Progenitor cell of endocrine pancreas (in vitro differentiated cells): ENCODE measurements around the gene RELL2. TPM values are rescaled to one million over a fixed set of nuclear protein-coding genes. Genes with fewer than 3 reads are reported as not detected.
"Not testable (repeated sequence)": the region's sequence is repeated elsewhere in the genome, so short reads cannot be mapped to it uniquely, and the experiment has no call there.

ENCODE experiments used
- DNase-seq: peaks from one replicate; pipeline ENCODE4 v3.0.0; 2021; ENCODE audit warnings: low spot score; ENCODE audit not compliant: unreplicated experiment
- H3K27ac Mint-ChIP-seq: 2 replicates; pipeline ENCODE4 v1.8.0; 2021; ENCODE audit warnings: mild to moderate bottlenecking, moderate library complexity, mixed read lengths
- H3K27me3 Mint-ChIP-seq: 2 replicates; pipeline ENCODE4 v1.8.0; 2021; ENCODE audit warnings: mixed read lengths
- H3K36me3 Mint-ChIP-seq: 2 replicates; pipeline ENCODE4 v1.8.0; 2022; ENCODE audit warnings: mixed read lengths; ENCODE audit not compliant: insufficient read depth
- H3K4me1 Mint-ChIP-seq: 2 replicates; pipeline ENCODE4 v1.8.0; 2021; ENCODE audit warnings: low read depth, mixed read lengths
- H3K4me3 Mint-ChIP-seq: 2 replicates; pipeline ENCODE4 v1.8.0; 2021; ENCODE audit warnings: low read depth, mild to moderate bottlenecking, moderate library complexity, mixed read lengths
- H3K9me3 Mint-ChIP-seq: 2 replicates; pipeline ENCODE4 v1.8.0; 2021; ENCODE audit warnings: low read depth, mixed read lengths
- total RNA-seq: library from RNA; stranded (reverse); gene quantifications from 2 replicates; pipeline ENCODE4 v1.2.1, GENCODE V29; 2021
- TF ChIP-seq, protein P1 (sequence below): fragments of 200-600 bp; sonication (generic); IDR thresholded peaks from one replicate; pipeline ENCODE4 v1.5.0; 2021; ENCODE audit warnings: antibody characterized with exemption, mild to moderate bottlenecking; ENCODE audit not compliant: unreplicated experiment

RELL2 gene
- total RNA-seq, 1 donor from 2014 or later, result 5.2 TPM

DNA sequence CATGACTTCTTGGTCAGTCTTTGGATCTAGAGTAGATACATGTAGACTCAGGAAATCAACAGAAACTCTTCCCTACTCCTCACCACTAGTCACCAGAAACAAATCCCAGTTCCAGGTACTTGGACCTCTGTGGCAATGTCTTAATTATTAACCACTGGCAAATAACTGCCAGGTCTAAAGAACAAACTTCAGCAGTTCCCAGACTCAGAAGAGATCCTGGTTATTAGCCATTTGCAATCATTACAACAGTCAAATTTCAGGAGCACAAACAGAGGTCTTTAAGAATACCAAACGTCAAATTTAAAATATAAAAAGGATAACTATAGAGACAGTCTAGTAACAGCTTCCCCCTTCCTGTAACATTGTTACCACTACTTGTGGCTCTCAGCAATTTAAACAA lies 28.2 kb upstream of the RELL2 start:
- H3K4me3 Mint-ChIP-seq, result no peak overlapping the region
- H3K36me3 Mint-ChIP-seq, result peaks cover 2% of the 10 kb centered on the region
- H3K27me3 Mint-ChIP-seq, result no peaks in the 10 kb centered on the region
- H3K4me1 Mint-ChIP-seq, result peaks cover 29% of the 10 kb centered on the region
- TF ChIP-seq, protein P1, sequence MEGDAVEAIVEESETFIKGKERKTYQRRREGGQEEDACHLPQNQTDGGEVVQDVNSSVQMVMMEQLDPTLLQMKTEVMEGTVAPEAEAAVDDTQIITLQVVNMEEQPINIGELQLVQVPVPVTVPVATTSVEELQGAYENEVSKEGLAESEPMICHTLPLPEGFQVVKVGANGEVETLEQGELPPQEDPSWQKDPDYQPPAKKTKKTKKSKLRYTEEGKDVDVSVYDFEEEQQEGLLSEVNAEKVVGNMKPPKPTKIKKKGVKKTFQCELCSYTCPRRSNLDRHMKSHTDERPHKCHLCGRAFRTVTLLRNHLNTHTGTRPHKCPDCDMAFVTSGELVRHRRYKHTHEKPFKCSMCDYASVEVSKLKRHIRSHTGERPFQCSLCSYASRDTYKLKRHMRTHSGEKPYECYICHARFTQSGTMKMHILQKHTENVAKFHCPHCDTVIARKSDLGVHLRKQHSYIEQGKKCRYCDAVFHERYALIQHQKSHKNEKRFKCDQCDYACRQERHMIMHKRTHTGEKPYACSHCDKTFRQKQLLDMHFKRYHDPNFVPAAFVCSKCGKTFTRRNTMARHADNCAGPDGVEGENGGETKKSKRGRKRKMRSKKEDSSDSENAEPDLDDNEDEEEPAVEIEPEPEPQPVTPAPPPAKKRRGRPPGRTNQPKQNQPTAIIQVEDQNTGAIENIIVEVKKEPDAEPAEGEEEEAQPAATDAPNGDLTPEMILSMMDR, result no peak
- no peak for DNase-seq
- H3K27ac Mint-ChIP-seq, result peak overlapping the region; percentile 74
- H3K9me3 Mint-ChIP-seq, result no peaks in the 10 kb centered on the region

DNA sequence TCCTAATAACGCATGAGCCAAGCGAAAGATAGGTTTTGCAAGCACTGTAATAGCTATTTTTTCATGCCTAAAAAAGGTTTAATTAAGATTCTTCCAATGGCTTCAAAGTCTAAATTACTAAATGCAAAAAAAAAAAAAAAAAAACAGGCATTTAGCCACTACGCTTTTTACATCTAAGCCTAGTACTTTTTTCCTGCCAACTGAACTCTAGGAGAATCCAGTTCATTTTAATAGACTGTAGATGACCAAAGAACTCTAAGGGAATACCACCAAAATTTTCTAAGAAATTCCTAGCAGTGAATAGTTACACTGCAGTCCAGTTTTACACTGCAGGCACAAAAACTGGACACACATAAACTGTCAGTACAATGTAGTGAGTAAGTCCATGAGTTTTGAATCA lies 27.8 kb upstream of the RELL2 start:
- TF ChIP-seq, protein P1, result no peak
- H3K27ac Mint-ChIP-seq, result peak overlapping the region; percentile 74
- DNase-seq, result no peak
- peaks cover 32% of the 10 kb centered on the region for H3K4me1 Mint-ChIP-seq
- H3K27me3 Mint-ChIP-seq, result no peaks in the 10 kb centered on the region
- peaks cover 2% of the 10 kb centered on the region for H3K36me3 Mint-ChIP-seq
- H3K4me3 Mint-ChIP-seq, result no peak overlapping the region
- no peaks in the 10 kb centered on the region for H3K9me3 Mint-ChIP-seq

DNA sequence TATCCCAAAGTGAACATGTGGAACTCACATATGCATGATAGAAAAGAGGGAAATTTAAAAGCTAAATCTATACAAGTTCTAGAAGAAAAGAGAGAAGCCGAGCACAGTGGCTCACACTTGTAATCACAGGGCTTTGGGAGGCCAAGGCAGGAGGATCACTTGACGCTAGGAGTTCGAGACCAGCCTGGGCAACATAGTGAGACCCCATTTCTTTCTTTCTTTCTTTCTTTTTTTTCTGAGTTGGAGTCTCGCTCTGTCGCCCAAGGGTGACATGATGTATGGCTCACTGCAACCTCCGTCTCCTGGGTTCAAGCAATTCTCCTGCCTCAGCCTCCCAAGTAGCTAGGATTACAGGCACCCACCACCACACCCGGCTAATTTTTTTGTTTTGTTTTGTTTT lies 26.9 kb upstream of the RELL2 start:
- DNase-seq, H3K4me3 Mint-ChIP-seq, H3K36me3 Mint-ChIP-seq, H3K9me3 Mint-ChIP-seq, H3K27me3 Mint-ChIP-seq: not testable (repeated sequence)
- peaks cover 30% of the 10 kb centered on the region for H3K4me1 Mint-ChIP-seq
- peak overlapping the region; percentile 49 for H3K27ac Mint-ChIP-seq

- Mint-ChIP-seq H3K4me1 (peaks cover 32% of the 10 kb centered on the region), H3K36me3 (peaks cover 2% of the 10 kb centered on the region), H3K4me3 (no peak overlapping the region), H3K27me3 (no peaks in the 10 kb centered on the region), H3K9me3 (no peaks in the 10 kb centered on the region), H3K27ac (peak overlapping the region; percentile 15)
- DNase-seq, result no peak
- TF ChIP-seq, protein P1, result no peak
These were observed 25.5 kb upstream of the RELL2 start for GRCh38 chr5:141611289-141611688.

- H3K27ac Mint-ChIP-seq, result no peak overlapping the region
- peaks cover 2% of the 10 kb centered on the region for H3K36me3 Mint-ChIP-seq
- H3K4me3 Mint-ChIP-seq, result no peak overlapping the region
- DNase-seq, result no peak
- H3K9me3 Mint-ChIP-seq, result no peaks in the 10 kb centered on the region
- peaks cover 44% of the 10 kb centered on the region for H3K4me1 Mint-ChIP-seq
- H3K27me3 Mint-ChIP-seq, result no peaks in the 10 kb centered on the region
- TF ChIP-seq, protein P1, result no peak
These were observed 23.5 kb upstream of the RELL2 start for GRCh38 chr5:141613344-141613743.

- H3K4me1 Mint-ChIP-seq, result peaks cover 34% of the 10 kb centered on the region
- H3K27ac Mint-ChIP-seq, result peak overlapping the region; percentile 89
- H3K36me3 Mint-ChIP-seq, result peaks cover 2% of the 10 kb centered on the region
These were observed 20.6 kb upstream of the RELL2 start for GRCh38 chr5:141615991-141616720.

More at GRCh38 chr5:141615991-141616720, 20.6 kb upstream of the RELL2 start:
- no peak for DNase-seq
- Mint-ChIP-seq H3K4me3 (peak overlapping the region; percentile 99), H3K27me3 (no peaks in the 10 kb centered on the region), H3K9me3 (no peaks in the 10 kb centered on the region)
- TF ChIP-seq, protein P1, result no peak
